Neural cell (in vitro differentiated cells): Measurements from ENCODE around the gene IQSEC1. TPM values are rescaled to one million over a fixed set of nuclear protein-coding genes. Genes with fewer than 3 reads are reported as not detected.

Experiments used
- H2AFZ ChIP-seq: fragments of 200-600, 300-800 bp; sonication (generic), shearing (Covaris generic); 2 replicates; pipeline ENCODE4 v1.6.0; 2014; ENCODE audit warnings: low read depth, mild to moderate bottlenecking, antibody characterized with exemption, low read length, moderate library complexity
- H3F3A ChIP-seq: fragments of 200-600 bp; shearing (Covaris generic); 2 replicates; pipeline ENCODE4 v1.6.1; 2016; ENCODE audit warnings: mild to moderate bottlenecking, moderate library complexity, mixed read lengths, antibody characterized with exemption, low read length; ENCODE audit not compliant: insufficient read depth, poor library complexity, severe bottlenecking
- H3K27ac ChIP-seq: fragments of 200-600, 300-800 bp; sonication (generic), shearing (Covaris generic); 2 replicates; pipeline ENCODE4 v1.5.1; 2014; ENCODE audit warnings: mild to moderate bottlenecking, low read length, moderate library complexity
- H3K27me3 ChIP-seq: fragments of 300-800, 200-600 bp; sonication (generic), shearing (Covaris generic); 2 replicates; pipeline ENCODE4 v1.6.0; 2014; ENCODE audit warnings: mild to moderate bottlenecking, low read depth, low read length, moderate library complexity; ENCODE audit not compliant: insufficient read depth
- H3K36me3 ChIP-seq: fragments of 300-800, 200-600 bp; sonication (generic), shearing (Covaris generic); 2 replicates; pipeline ENCODE4 v1.5.1; 2014; ENCODE audit warnings: mild to moderate bottlenecking, antibody characterized with exemption, low read length, moderate library complexity; ENCODE audit not compliant: insufficient read depth
- H3K4me2 ChIP-seq: fragments of 300-800, 200-600 bp; sonication (generic), shearing (Covaris generic); 2 replicates; pipeline ENCODE4 v1.6.0; 2014; ENCODE audit warnings: mild to moderate bottlenecking, low read length
- H3K4me3 ChIP-seq: fragments of 300-800, 200-600 bp; sonication (generic), shearing (Covaris generic); 2 replicates; pipeline ENCODE4 v1.5.1; 2014; ENCODE audit warnings: mild to moderate bottlenecking, low read length, moderate library complexity
- H3K79me2 ChIP-seq: fragments of 200-600 bp; shearing (Covaris generic); replicated peaks from 2 replicates; pipeline ENCODE4 v1.6.0; 2014; ENCODE audit warnings: mild to moderate bottlenecking, low read length, moderate library complexity; ENCODE audit not compliant: insufficient read depth
- H3K9ac ChIP-seq: fragments of 300-800, 200-600 bp; sonication (generic), shearing (Covaris generic); 2 replicates; pipeline ENCODE4 v1.6.1; 2016; ENCODE audit warnings: mild to moderate bottlenecking, low read length, mixed read lengths
- H3K9me2 ChIP-seq: fragments of 200-600 bp; shearing (Covaris generic); 2 replicates; pipeline ENCODE4 v1.6.1; 2016; ENCODE audit warnings: mild to moderate bottlenecking, low read length, mixed read lengths; ENCODE audit not compliant: insufficient read depth
- H3K9me3 ChIP-seq: fragments of 200-600, 300-800 bp; sonication (generic), shearing (Covaris generic); 2 replicates; pipeline ENCODE4 v1.6.1; 2016; ENCODE audit warnings: mild to moderate bottlenecking, mixed run types, low read length, moderate library complexity, mixed read lengths
- H4K20me1 ChIP-seq: fragments of 200-600 bp; shearing (Covaris generic); 2 replicates; pipeline ENCODE4 v1.6.1; 2016; ENCODE audit warnings: mild to moderate bottlenecking, mixed run types; ENCODE audit not compliant: insufficient read depth
- CTCF ChIP-seq: fragments of 450-650 bp; IDR thresholded peaks from 2 replicates; pipeline ENCODE4 v1.5.1; 2014; ENCODE audit warnings: antibody characterized with exemption, mild to moderate bottlenecking, moderate library complexity; ENCODE audit not compliant: poor library complexity, severe bottlenecking
- EP300 ChIP-seq: fragments of 450-650 bp; conservative IDR thresholded peaks from 2 replicates; pipeline ENCODE4 v1.6.1; 2014; ENCODE audit warnings: antibody characterized with exemption, mild to moderate bottlenecking, moderate library complexity; ENCODE audit not compliant: poor library complexity, severe bottlenecking
- EZH2 ChIP-seq: fragments of 200-600, 300-800 bp; shearing (Covaris generic), sonication (generic); IDR thresholded peaks from 2 replicates; pipeline ENCODE4 v1.6.1; 2014; ENCODE audit warnings: antibody characterized with exemption, low read length, borderline replicate concordance, mild to moderate bottlenecking; ENCODE audit not compliant: insufficient read depth, poor library complexity, severe bottlenecking
- MXI1 ChIP-seq: fragments of 450-650 bp; conservative IDR thresholded peaks from 2 replicates; pipeline ENCODE4 v1.6.1; 2014; ENCODE audit warnings: antibody characterized with exemption, mild to moderate bottlenecking; ENCODE audit not compliant: poor library complexity, severe bottlenecking
- POLR2AphosphoS5 ChIP-seq: IDR thresholded peaks from 2 replicates; pipeline ENCODE4 v1.6.1; 2012
- RAD21 ChIP-seq: fragments of 450-650 bp; conservative IDR thresholded peaks from 2 replicates; pipeline ENCODE4 v1.6.1; 2014; ENCODE audit warnings: antibody characterized with exemption, mild to moderate bottlenecking, moderate library complexity
- REST ChIP-seq: IDR thresholded peaks from 2 replicates; pipeline ENCODE4 v1.6.1; 2012; ENCODE audit warnings: borderline replicate concordance
- SMC3 ChIP-seq: fragments of 450-650 bp; conservative IDR thresholded peaks from 2 replicates; pipeline ENCODE4 v1.6.1; 2014; ENCODE audit warnings: antibody characterized with exemption, mild to moderate bottlenecking, moderate library complexity; ENCODE audit not compliant: poor library complexity
- TAF1 ChIP-seq: IDR thresholded peaks from 2 replicates; pipeline ENCODE4 v1.6.1; 2012; ENCODE audit warnings: low read depth
- polyA plus RNA-seq: library from polyadenylated mRNA; depleted of rRNA; stranded (reverse); fragments of >200 nt; gene quantifications from 2 replicates; pipeline ENCODE4 v1.2.3, GENCODE V29; 2014

IQSEC1 gene
- polyA plus RNA-seq, 1 donor from 2014 or later: 6.0 TPM

- Histone ChIP-seq H3K79me2 (no peaks in the 10 kb centered on the region), H3K9me2 (no peaks in the 10 kb centered on the region), H3K9ac (no peak overlapping the region), H3K27me3 (no peaks in the 10 kb centered on the region), H3K9me3 (no peaks in the 10 kb centered on the region), H3F3A (no peaks in the 10 kb centered on the region), H3K4me2 (no peak overlapping the region), H4K20me1 (no peaks in the 10 kb centered on the region), H3K27ac (no peak overlapping the region), H3K36me3 (no peaks in the 10 kb centered on the region), H2AFZ (no peak overlapping the region), H3K4me3 (no peak overlapping the region)
- TF ChIP-seq CTCF (no peak), MXI1 (no peak), EP300 (no peak), SMC3 (no peak), TAF1 (no peak), REST (no peak), POLR2AphosphoS5 (no peak), EZH2 (no peak), RAD21 (no peak)
Observed at GRCh38 chr3:13051581-13051980, 21.6 kb downstream of the IQSEC1 start.

- H4K20me1 ChIP-seq: no peaks in the 10 kb centered on the region
- no peaks in the 10 kb centered on the region for H3K27me3 ChIP-seq
- no peaks in the 10 kb centered on the region for H3K36me3 ChIP-seq
- H3F3A ChIP-seq: no peaks in the 10 kb centered on the region
- H3K79me2 ChIP-seq: no peaks in the 10 kb centered on the region
- no peaks in the 10 kb centered on the region for H3K9me3 ChIP-seq
- no peak overlapping the region for H3K4me2 ChIP-seq
- H3K27ac ChIP-seq: no peak overlapping the region
- no peak overlapping the region for H3K9ac ChIP-seq
- H3K4me3 ChIP-seq: no peak overlapping the region
- H2AFZ ChIP-seq: no peak overlapping the region
- no peak for TF ChIP-seq REST
- TF ChIP-seq EZH2: no peak
- no peak for TF ChIP-seq MXI1
- TF ChIP-seq SMC3: no peak
- no peak for TF ChIP-seq RAD21
- no peak for TF ChIP-seq POLR2AphosphoS5
- TF ChIP-seq EP300: no peak
- no peak for TF ChIP-seq CTCF
- no peak for TF ChIP-seq TAF1
- H3K9me2 ChIP-seq: no peaks in the 10 kb centered on the region
Observed at GRCh38 chr3:13051066-13051465, 22.2 kb downstream of the IQSEC1 start.
